HEK293 (cell line): Measurements from ENCODE around the gene SNRPA1.

ENCODE experiments used
- CTCF ChIA-PET: fragments of 350-600 bp; formaldehyde crosslinking; extraction: SDS; loops from one replicate; lab custom pipeline; 2021; ENCODE audit warnings: antibody characterized with exemption; lab: Yijun Ruan, JAX
- POLR2A ChIA-PET: fragments of 300-600 bp; formaldehyde crosslinking; extraction: SDS; loops from one replicate; lab custom pipeline; 2020; ENCODE audit warnings: antibody characterized with exemption, inconsistent platforms; lab: Yijun Ruan, JAX
- H3K27ac ChIP-seq: fragments of 200-500 bp; sonication (Bioruptor generic); 2 replicates; pipeline ENCODE4 v1.5.1; 2014; ENCODE audit warnings: low read depth, low read length, control low read depth, inconsistent platforms; ENCODE audit errors: extremely low read depth
- H3K36me3 ChIP-seq, 2 experiments: fragments of 200-500 bp in 1 of 2; sonication (Bioruptor generic) in 1 of 2; 1 replicate in 1 of 2; 2 replicates in 1 of 2; pipeline ENCODE4 v1.5.1; 2014 to 2017; ENCODE audit warnings: inconsistent platforms in 2 of 2, low read length in 2 of 2; ENCODE audit not compliant: control insufficient read depth in 2 of 2, insufficient read depth in 1 of 2
- H3K4me1 ChIP-seq: fragments of 200-500 bp; sonication (Bioruptor generic); 2 replicates; pipeline ENCODE4 v1.5.1; 2014; ENCODE audit warnings: mild to moderate bottlenecking, low read length, inconsistent platforms; ENCODE audit not compliant: control insufficient read depth, insufficient read depth
- H3K4me3 ChIP-seq: 2 replicates; pipeline ENCODE4 v1.5.1; 2011; ENCODE audit warnings: low read depth, mild to moderate bottlenecking, control low read depth, low read length, moderate library complexity
- H3K9me3 ChIP-seq: fragments of 200-500 bp; sonication (Bioruptor generic); 2 replicates; pipeline ENCODE4 v1.5.1; 2014; ENCODE audit warnings: low read depth, low read length, inconsistent platforms; ENCODE audit not compliant: control insufficient read depth, insufficient read depth
- BCL11A ChIP-seq: fragments of 450-650 bp; formaldehyde crosslinking; IDR thresholded peaks from 2 replicates; pipeline ENCODE4 v1.5.1; 2016; ENCODE audit warnings: low read depth, missing biosample characterization, missing genetic modification characterization
- GLIS2 ChIP-seq: fragments of 450-650 bp; formaldehyde crosslinking; IDR thresholded peaks from 2 replicates; pipeline ENCODE4 v1.5.1; 2016; ENCODE audit warnings: missing biosample characterization, missing genetic modification characterization
- HOXC10 ChIP-seq: sonication (generic); formaldehyde crosslinking; IDR thresholded peaks from 2 replicates; pipeline ENCODE4 v1.8.1; 2023; ENCODE audit warnings: mild to moderate bottlenecking, missing genetic modification reagents
- ZIC2 ChIP-seq: fragments of 450-650 bp; formaldehyde crosslinking; IDR thresholded peaks from 2 replicates; pipeline ENCODE4 v1.5.1; 2016; ENCODE audit warnings: missing biosample characterization, missing genetic modification characterization
- ZNF140 ChIP-seq: fragments of 450-650 bp; formaldehyde crosslinking; IDR thresholded peaks from 2 replicates; pipeline ENCODE4 v1.5.1; 2016; ENCODE audit warnings: missing biosample characterization, missing genetic modification characterization
- ZNF292 ChIP-seq: fragments of 450-650 bp; formaldehyde crosslinking; IDR thresholded peaks from 2 replicates; pipeline ENCODE4 v1.5.1; 2016; ENCODE audit warnings: low read depth, missing biosample characterization, missing genetic modification characterization, borderline replicate concordance
- ZNF514 ChIP-seq: fragments of 450-650 bp; formaldehyde crosslinking; IDR thresholded peaks from 2 replicates; pipeline ENCODE4 v1.5.1; 2016; ENCODE audit warnings: missing biosample characterization, missing genetic modification characterization
- ZNF521 ChIP-seq: fragments of 450-650 bp; formaldehyde crosslinking; IDR thresholded peaks from 2 replicates; pipeline ENCODE4 v1.5.1; 2017; ENCODE audit warnings: missing biosample characterization, mild to moderate bottlenecking, missing genetic modification characterization
- ZNF768 ChIP-seq: fragments of 450-650 bp; formaldehyde crosslinking; IDR thresholded peaks from 2 replicates; pipeline ENCODE4 v1.5.1; 2018; ENCODE audit warnings: missing biosample characterization, mild to moderate bottlenecking, missing genetic modification characterization
- ZNF792 ChIP-seq: fragments of 450-650 bp; formaldehyde crosslinking; IDR thresholded peaks from 2 replicates; pipeline ENCODE4 v1.5.1; 2016; ENCODE audit warnings: missing biosample characterization, missing genetic modification characterization
- ZSCAN30 ChIP-seq: fragments of 450-650 bp; IDR thresholded peaks from 2 replicates; pipeline ENCODE4 v1.5.1; 2018; ENCODE audit warnings: missing biosample characterization, mild to moderate bottlenecking, missing genetic modification characterization, moderate library complexity
- TF ChIP-seq, protein P1 (sequence below): fragments of 450-650 bp; formaldehyde crosslinking; IDR thresholded peaks from 2 replicates; pipeline ENCODE4 v1.5.1; 2016; ENCODE audit warnings: missing biosample characterization, missing genetic modification characterization
- TF ChIP-seq, protein P2 (sequence below): fragments of 450-650 bp; formaldehyde crosslinking; IDR thresholded peaks from 2 replicates; pipeline ENCODE4 v1.5.0; 2017; ENCODE audit warnings: missing biosample characterization, missing genetic modification characterization, borderline replicate concordance
- TF ChIP-seq, protein P3 (sequence below): fragments of 450-650 bp; formaldehyde crosslinking; IDR thresholded peaks from 2 replicates; pipeline ENCODE4 v1.5.1; 2016; ENCODE audit warnings: missing biosample characterization, missing genetic modification characterization

SNRPA1 gene

DNA sequence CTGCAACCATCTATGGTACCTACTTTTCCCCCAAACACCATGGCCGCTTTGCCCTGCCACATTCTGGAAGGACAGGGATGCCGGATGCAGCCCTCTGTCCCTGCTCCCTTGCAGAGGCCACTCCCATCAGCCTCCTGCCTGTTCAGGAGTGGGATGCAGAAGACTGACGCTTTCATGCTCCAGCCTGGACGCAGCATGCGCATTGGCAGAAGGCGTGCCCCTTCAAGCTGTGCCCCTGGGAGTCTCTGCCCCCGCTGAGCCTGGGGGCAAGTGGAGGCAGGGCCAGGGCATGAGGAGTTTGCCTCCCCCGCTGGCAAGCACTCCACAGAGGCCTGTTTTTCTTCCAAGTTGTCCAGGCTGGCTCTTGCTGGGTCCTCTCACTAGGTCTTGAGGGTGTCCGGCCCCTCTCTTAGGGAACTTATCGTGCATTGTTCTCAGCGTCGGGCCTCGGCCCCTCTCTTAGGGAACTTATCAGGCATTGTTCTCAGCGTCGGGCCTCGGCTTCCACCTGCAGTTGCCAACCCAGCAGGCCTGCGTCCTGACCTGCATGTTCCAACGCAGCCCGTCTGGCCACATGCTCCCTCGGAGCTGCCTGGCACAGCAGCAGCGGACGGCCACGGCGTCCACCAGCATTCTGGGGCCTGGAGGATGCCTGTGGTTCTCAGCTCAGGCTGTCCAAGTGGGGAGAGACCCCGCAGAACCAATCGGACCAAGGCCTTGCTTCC lies 14.6 kb upstream of the SNRPA1 start:
- H3K4me3 ChIP-seq = no peak overlapping the region
- ChIA-PET POLR2A (no interaction called here), CTCF (interaction anchor here (0.6 kb wide), 1 partner anchor 35 kb away, joined by 3 read pairs; no protein-coding TSS in a partner anchor)
- H3K36me3 ChIP-seq = peaks cover 0 to 23% of the 10 kb centered on the region in 2 experiments; a peak in 2 of 3 replicates
- no peaks in the 10 kb centered on the region for H3K9me3 ChIP-seq
- no peak overlapping the region for H3K27ac ChIP-seq
- TF ChIP-seq, protein P1, sequence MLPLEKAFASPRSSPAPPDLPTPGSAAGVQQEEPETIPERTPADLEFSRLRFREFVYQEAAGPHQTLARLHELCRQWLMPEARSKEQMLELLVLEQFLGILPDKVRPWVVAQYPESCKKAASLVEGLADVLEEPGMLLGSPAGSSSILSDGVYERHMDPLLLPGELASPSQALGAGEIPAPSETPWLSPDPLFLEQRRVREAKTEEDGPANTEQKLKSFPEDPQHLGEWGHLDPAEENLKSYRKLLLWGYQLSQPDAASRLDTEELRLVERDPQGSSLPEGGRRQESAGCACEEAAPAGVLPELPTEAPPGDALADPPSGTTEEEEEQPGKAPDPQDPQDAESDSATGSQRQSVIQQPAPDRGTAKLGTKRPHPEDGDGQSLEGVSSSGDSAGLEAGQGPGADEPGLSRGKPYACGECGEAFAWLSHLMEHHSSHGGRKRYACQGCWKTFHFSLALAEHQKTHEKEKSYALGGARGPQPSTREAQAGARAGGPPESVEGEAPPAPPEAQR (tag by site-specific recombination) = no peak
- peak; percentile 45 for TF ChIP-seq ZIC2
- H3K4me1 ChIP-seq = no peaks in the 10 kb centered on the region

DNA sequence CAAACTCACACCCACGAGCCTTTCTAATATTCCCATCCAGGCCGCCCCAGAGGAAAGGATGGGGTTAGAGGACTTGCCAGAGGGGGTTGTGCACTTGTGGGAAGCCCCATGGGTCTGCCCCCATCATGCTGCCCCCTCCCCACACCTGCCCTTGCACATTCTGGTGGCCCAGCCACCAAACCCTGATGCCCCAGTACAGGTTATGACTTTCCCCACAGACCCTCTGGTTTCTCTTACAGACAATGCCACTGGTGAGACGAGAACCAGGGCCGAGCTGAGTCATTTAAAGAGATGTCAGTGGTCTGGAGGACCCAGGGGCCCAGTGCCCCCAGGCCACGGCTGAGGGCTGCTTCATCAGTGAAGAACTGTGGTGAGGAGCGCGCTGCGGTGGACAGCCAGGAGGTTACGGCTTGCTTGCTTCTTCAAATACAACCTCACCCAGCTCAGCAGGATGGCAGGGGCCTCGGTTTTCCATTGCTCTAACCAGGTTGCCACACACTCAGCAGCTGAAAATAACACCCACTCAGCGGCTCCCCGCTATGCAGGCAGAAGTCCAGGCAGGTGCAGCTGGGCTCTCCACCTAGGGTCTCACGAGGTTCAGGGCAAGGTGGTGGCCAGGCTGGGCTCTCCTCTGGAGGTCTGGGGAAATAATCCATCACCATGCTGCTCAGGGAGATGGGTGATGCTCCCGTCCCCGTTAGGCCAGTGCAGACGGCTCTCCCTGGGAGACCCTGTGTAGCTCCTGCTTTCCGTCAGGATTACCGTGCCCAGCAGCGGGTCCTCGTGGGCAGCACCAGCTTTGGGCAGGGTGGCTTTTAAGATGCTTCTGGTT lies 13.8 kb upstream of the SNRPA1 start:
- Histone ChIP-seq H3K36me3 (peaks cover 0 to 17% of the 10 kb centered on the region in 2 experiments; a peak in 2 of 3 replicates), H3K27ac (no peak overlapping the region), H3K9me3 (no peaks in the 10 kb centered on the region), H3K4me1 (no peaks in the 10 kb centered on the region), H3K4me3 (no peak overlapping the region)
- no peak for TF ChIP-seq GLIS2
- no peak for TF ChIP-seq ZNF792 (tag by site-specific recombination)
- TF ChIP-seq, protein P2, sequence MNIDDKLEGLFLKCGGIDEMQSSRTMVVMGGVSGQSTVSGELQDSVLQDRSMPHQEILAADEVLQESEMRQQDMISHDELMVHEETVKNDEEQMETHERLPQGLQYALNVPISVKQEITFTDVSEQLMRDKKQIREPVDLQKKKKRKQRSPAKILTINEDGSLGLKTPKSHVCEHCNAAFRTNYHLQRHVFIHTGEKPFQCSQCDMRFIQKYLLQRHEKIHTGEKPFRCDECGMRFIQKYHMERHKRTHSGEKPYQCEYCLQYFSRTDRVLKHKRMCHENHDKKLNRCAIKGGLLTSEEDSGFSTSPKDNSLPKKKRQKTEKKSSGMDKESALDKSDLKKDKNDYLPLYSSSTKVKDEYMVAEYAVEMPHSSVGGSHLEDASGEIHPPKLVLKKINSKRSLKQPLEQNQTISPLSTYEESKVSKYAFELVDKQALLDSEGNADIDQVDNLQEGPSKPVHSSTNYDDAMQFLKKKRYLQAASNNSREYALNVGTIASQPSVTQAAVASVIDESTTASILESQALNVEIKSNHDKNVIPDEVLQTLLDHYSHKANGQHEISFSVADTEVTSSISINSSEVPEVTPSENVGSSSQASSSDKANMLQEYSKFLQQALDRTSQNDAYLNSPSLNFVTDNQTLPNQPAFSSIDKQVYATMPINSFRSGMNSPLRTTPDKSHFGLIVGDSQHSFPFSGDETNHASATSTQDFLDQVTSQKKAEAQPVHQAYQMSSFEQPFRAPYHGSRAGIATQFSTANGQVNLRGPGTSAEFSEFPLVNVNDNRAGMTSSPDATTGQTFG (tag by site-specific recombination) = no peak
- no peak for TF ChIP-seq ZNF292 (tag by site-specific recombination)
- no peak for TF ChIP-seq ZSCAN30 (tag by site-specific recombination)
- no peak for TF ChIP-seq ZNF140 (tag by site-specific recombination)
- no peak for TF ChIP-seq HOXC10 (CRISPR knock-in tag)
- TF ChIP-seq BCL11A = no peak
- TF ChIP-seq, protein P3, sequence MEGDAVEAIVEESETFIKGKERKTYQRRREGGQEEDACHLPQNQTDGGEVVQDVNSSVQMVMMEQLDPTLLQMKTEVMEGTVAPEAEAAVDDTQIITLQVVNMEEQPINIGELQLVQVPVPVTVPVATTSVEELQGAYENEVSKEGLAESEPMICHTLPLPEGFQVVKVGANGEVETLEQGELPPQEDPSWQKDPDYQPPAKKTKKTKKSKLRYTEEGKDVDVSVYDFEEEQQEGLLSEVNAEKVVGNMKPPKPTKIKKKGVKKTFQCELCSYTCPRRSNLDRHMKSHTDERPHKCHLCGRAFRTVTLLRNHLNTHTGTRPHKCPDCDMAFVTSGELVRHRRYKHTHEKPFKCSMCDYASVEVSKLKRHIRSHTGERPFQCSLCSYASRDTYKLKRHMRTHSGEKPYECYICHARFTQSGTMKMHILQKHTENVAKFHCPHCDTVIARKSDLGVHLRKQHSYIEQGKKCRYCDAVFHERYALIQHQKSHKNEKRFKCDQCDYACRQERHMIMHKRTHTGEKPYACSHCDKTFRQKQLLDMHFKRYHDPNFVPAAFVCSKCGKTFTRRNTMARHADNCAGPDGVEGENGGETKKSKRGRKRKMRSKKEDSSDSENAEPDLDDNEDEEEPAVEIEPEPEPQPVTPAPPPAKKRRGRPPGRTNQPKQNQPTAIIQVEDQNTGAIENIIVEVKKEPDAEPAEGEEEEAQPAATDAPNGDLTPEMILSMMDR (tag by site-specific recombination) = no peak
- no peak for TF ChIP-seq ZNF521 (tag by site-specific recombination)
- no peak for TF ChIP-seq ZNF514 (tag by site-specific recombination)
- TF ChIP-seq ZNF768 (tag by site-specific recombination) = no peak
- TF ChIP-seq, protein P1 (tag by site-specific recombination) = no peak
- CTCF ChIA-PET = interaction anchor here (0.7 kb wide), 1 partner anchor 11 kb away, joined by 3 read pairs; no protein-coding TSS in a partner anchor
- POLR2A ChIA-PET = no interaction called here
